K562 (cell line): ENCODE measurements around the gene WHAMM. TPM values are rescaled to one million over a fixed set of nuclear protein-coding genes. Genes with fewer than 3 reads are reported as not detected.
A peak's percentile ranks its signal among the peaks of the same experiment; 100 is the strongest.

Experiments used
- ATAC-seq: fragments of 200-7000 bp; cut with Tn5 transposase; 3 replicates; pipeline ENCODE4 v1.9.1; 2020; ENCODE audit warnings: moderate library complexity
- BruUV-seq: library from RNA; stranded (reverse); fragments of 400-500 nt; replicated peaks from 2 replicates; lab custom pipeline; 2021; lab: Mats Ljungman, UMichigan
- CTCF ChIA-PET: fragments of 300-600 bp; formaldehyde crosslinking; extraction: SDS; loops from one replicate; lab custom pipeline; 2021; ENCODE audit warnings: low intra/inter-chr PET ratio; lab: Yijun Ruan, JAX
- POLR2A ChIA-PET: fragments of 300-600, 350-650 bp; sonication (Branson Sonifier 250); formaldehyde crosslinking; extraction: SDS; loops from one replicate; lab custom pipeline; 2021; ENCODE audit warnings: antibody characterized with exemption, inconsistent platforms; lab: Yijun Ruan, JAX
- DNase-seq, 4 experiments: peaks; one replicate each; pipeline versions ENCODE4 v3.0.0 to v3.0.0-alpha.2; 2011 to 2018; ENCODE audit warnings: low spot score in 3 of 4, mixed read lengths in 3 of 4; ENCODE audit errors: extremely low read depth in 1 of 4
- FAIRE-seq: peaks from 2 replicates; lab custom pipeline; 2011; peaks lifted over from hg19 to GRCh38; lab: Jason Lieb, UNC
- H2AFZ ChIP-seq: 2 replicates; pipeline ENCODE4 v1.6.0; 2011; ENCODE audit warnings: low read depth, low read length, control low read depth, inconsistent platforms
- H3K27ac ChIP-seq: fragments of 200-600 bp; 3 replicates; pipeline ENCODE4 v1.8.0; 2011; ENCODE audit warnings: low read depth, mild to moderate bottlenecking, control low read depth, inconsistent platforms, low read length, moderate library complexity, mixed read lengths; ENCODE audit errors: extremely low read depth
- H3K27me3 ChIP-seq, 2 experiments: fragments of 300-600 bp in 1 of 2; 2 replicates in 1 of 2; 3 replicates in 1 of 2; pipeline versions ENCODE4 v1.6.0 to v1.8.0; 2011; ENCODE audit warnings: inconsistent platforms in 2 of 2, low read length in 2 of 2, mild to moderate bottlenecking in 1 of 2, mixed read lengths in 1 of 2, moderate library complexity in 1 of 2; ENCODE audit not compliant: control insufficient read depth in 2 of 2, insufficient read depth in 2 of 2
- H3K36me3 ChIP-seq: fragments of 300-600 bp; 3 replicates; pipeline ENCODE4 v1.8.0; 2011; ENCODE audit warnings: mild to moderate bottlenecking, low read length, inconsistent platforms; ENCODE audit not compliant: control insufficient read depth, insufficient read depth
- H3K4me1 ChIP-seq, 2 experiments: fragments of 200-600 bp in 1 of 2; replicated peaks in 1 of 2; 2 replicates in 1 of 2; 3 replicates in 1 of 2; pipeline versions ENCODE4 v1.5.1 to v1.8.0; 2011; ENCODE audit warnings: inconsistent platforms in 2 of 2, low read length in 2 of 2, mild to moderate bottlenecking in 1 of 2, mixed read lengths in 1 of 2, moderate library complexity in 1 of 2; ENCODE audit not compliant: control insufficient read depth in 2 of 2, insufficient read depth in 2 of 2
- H3K4me2 ChIP-seq: 2 replicates; pipeline ENCODE4 v1.6.1; 2011; ENCODE audit warnings: low read length, control low read depth, inconsistent platforms, mixed read lengths; ENCODE audit not compliant: insufficient read depth
- H3K4me3 ChIP-seq: fragments of 200-600 bp; sonication (generic), shearing (Covaris generic); 2 replicates; pipeline ENCODE4 v1.5.1; 2016; ENCODE audit warnings: control low read depth, inconsistent platforms
- H3K79me2 ChIP-seq: fragments of 200-600 bp; 3 replicates; pipeline ENCODE4 v1.8.0; 2011; ENCODE audit warnings: low read length, inconsistent platforms; ENCODE audit not compliant: control insufficient read depth, insufficient read depth
- H3K9ac ChIP-seq, 2 experiments: 2 replicates each; pipeline versions ENCODE4 v1.6.0 to v1.6.1; 2011; ENCODE audit warnings: low read depth in 2 of 2, low read length in 2 of 2, control low read depth in 1 of 2, inconsistent platforms in 1 of 2, mild to moderate bottlenecking in 1 of 2, mixed read lengths in 1 of 2; ENCODE audit not compliant: insufficient read depth in 1 of 2
- H3K9me1 ChIP-seq: one replicate; pipeline ENCODE4 v1.6.0; 2011; ENCODE audit warnings: inconsistent platforms, mild to moderate bottlenecking, low read length, moderate library complexity; ENCODE audit not compliant: control insufficient read depth, insufficient read depth
- H3K9me3 ChIP-seq: replicated peaks from 2 replicates; pipeline ENCODE4 v1.5.1; 2011; ENCODE audit warnings: low read depth, low read length, inconsistent platforms; ENCODE audit not compliant: control insufficient read depth, insufficient read depth
- H4K20me1 ChIP-seq: replicated peaks from 2 replicates; pipeline ENCODE4 v1.6.1; 2011; ENCODE audit warnings: low read length, inconsistent platforms, mixed read lengths; ENCODE audit not compliant: control insufficient read depth, insufficient read depth
- IRF1 ChIP-seq: sonication (generic); formaldehyde crosslinking; IDR thresholded peaks from 2 replicates; pipeline ENCODE4 v1.8.0; 2022; ENCODE audit warnings: missing genetic modification reagents, mild to moderate bottlenecking, borderline replicate concordance
- KAT8 ChIP-seq: fragments of 450-650 bp; IDR thresholded peaks from 2 replicates; pipeline ENCODE4 v1.6.1; 2016; ENCODE audit warnings: low read depth, mild to moderate bottlenecking
- KLF1 ChIP-seq: fragments of 450-650 bp; IDR thresholded peaks from 2 replicates; pipeline ENCODE4 v1.6.1; 2016; ENCODE audit warnings: missing genetic modification characterization, missing compliant biosample characterization
- NELFE ChIP-seq: IDR thresholded peaks from 2 replicates; pipeline ENCODE4 v1.6.1; 2011; ENCODE audit warnings: mild to moderate bottlenecking; ENCODE audit not compliant: insufficient read depth, insufficient read length
- NFIX ChIP-seq: fragments of 250-450 bp; sonication (Bioruptor Pico); IDR thresholded peaks from 2 replicates; pipeline ENCODE4 v1.4.0; 2020; ENCODE audit warnings: low read depth, mild to moderate bottlenecking, moderate library complexity
- TAF15 ChIP-seq: fragments of 200-400 bp; formaldehyde crosslinking; IDR thresholded peaks from 2 replicates; pipeline ENCODE4 v1.6.1; 2017; ENCODE audit warnings: mild to moderate bottlenecking, low read depth, low read length, moderate library complexity
- ZNF174 ChIP-seq: fragments of 250-450 bp; sonication (Bioruptor Pico); IDR thresholded peaks from 2 replicates; pipeline ENCODE4 v1.4.0; 2020; ENCODE audit warnings: mild to moderate bottlenecking
- ZNF740 ChIP-seq, 3 experiments: fragments of 200-800 bp in 1 of 3; sonication (Bioruptor generic) in 1 of 3; sonication (generic) in 1 of 3; formaldehyde crosslinking in 1 of 3; IDR thresholded peaks; 2 replicates each; pipeline versions ENCODE4 v1.6.1 to v1.8.0; 2016 to 2022; ENCODE audit warnings: mild to moderate bottlenecking in 2 of 3, missing compliant biosample characterization in 2 of 3, missing genetic modification characterization in 2 of 3, missing genetic modification reagents in 1 of 3
- WGBS: fragments of 100-300 bp; shearing (Covaris generic); methylation state at CpG from one replicate; pipeline ENCODE4 v1.1.6; 2016; ENCODE audit warnings: low coverage, mixed read lengths; ENCODE audit not compliant: insufficient coverage; ENCODE audit errors: missing lambda C conversion rate; 5-methylcytosine and 5-hydroxymethylcytosine counted together
- in situ Hi-C: fragments of 300-500 bp; cut with MboI; formaldehyde crosslinking; loops from 4 replicates; pipeline ENCODE4 v1.15.0; 2018; ENCODE audit warnings: inconsistent platforms, mixed read lengths
- intact Hi-C: fragments of 100-400 bp; cut with micrococcal nuclease; formaldehyde crosslinking; loops from 2 replicates; pipeline ENCODE4 v1.14.2; 2022
- polyA plus RNA-seq, 8 experiments: library from polyadenylated mRNA; depleted of rRNA in 4 of 8; stranded (reverse) in 5 of 8; unstranded in 3 of 8; fragments of >200 nt; fragmentation: Nextera tagmentation in 2 of 8; fragmentation: Illumina TruSeq in 1 of 8; extraction: Ambion mirVana in 2 of 8; extraction: Trizol in 1 of 8; gene quantifications; 2 replicates each; pipeline versions ENCODE4 v1.2.1 to v1.2.3, GENCODE V29; 2011 to 2014; ENCODE audit warnings: inconsistent platforms in 1 of 8, missing spikeins in 1 of 8
- total RNA-seq, 7 experiments: library from RNA; depleted of rRNA in 6 of 7; stranded (reverse); fragments of >200 nt in 6 of 7; fragmentation: Illumina TruSeq in 2 of 7; extraction: Trizol in 2 of 7; gene quantifications; 2 replicates each; pipeline versions ENCODE4 v1.2.1 to v1.2.3, GENCODE V29; 2011 to 2021; ENCODE audit warnings: low replicate concordance in 1 of 7

The WHAMM gene
- total and polyA plus RNA-seq, 9 of the 15 experiments (the other 6 are each of a cell fraction or from before 2014, with no cell fraction given), result 2.0 to 4.8 (median 3.6) TPM

- H3K9me1 ChIP-seq, result no peaks in the 10 kb centered on the region
- BruUV-seq, result no TSS peak
- H3K4me1 ChIP-seq, result peaks cover 37 to 59% of the 10 kb centered on the region in 2 experiments
- FAIRE-seq, result no peak
- no peak for ATAC-seq
- H3K36me3 ChIP-seq, result no peaks in the 10 kb centered on the region
- peak overlapping the region; percentile 95; the same call in 1 of the 2 replicates for H2AFZ ChIP-seq
- no peaks in the 10 kb centered on the region for H3K27me3 ChIP-seq
- DNase-seq, result no peak
- H3K4me3 ChIP-seq, result no peak overlapping the region
- H3K9me3 ChIP-seq, result no peaks in the 10 kb centered on the region
- no peaks in the 10 kb centered on the region for H4K20me1 ChIP-seq
- H3K4me2 ChIP-seq, result no peak overlapping the region
- no peaks in the 10 kb centered on the region for H3K79me2 ChIP-seq
- in situ Hi-C loops, result loop anchor here (10.0 kb wide), 1 partner anchor 134 kb away; the partner anchor contains the start of gene RAMAC
- CTCF ChIA-PET, result no interaction called here
- no peak overlapping the region for H3K27ac ChIP-seq
- H3K9ac ChIP-seq, result no peak overlapping the region
- TF ChIP-seq TAF15 (no peak), NELFE (no peak), ZNF174 (CRISPR knock-in tag) (no peak), IRF1 (CRISPR knock-in tag) (no peak), ZNF740 (CRISPR knock-in tag; IDR thresholded peaks at IDR 0.05) (0 out of 2 replicates have a peak, but pooled peaks have one; percentile 28), ZNF740 (tag; IDR thresholded peaks at IDR 0.05) (no peak), KLF1 (tag) (no peak), KAT8 (no peak), NFIX (CRISPR knock-in tag) (no peak)
- TF ChIP-seq, all 486 proteins: peak for 1
- intact Hi-C loops, result no loop called here
- WGBS, result 75% methylated on average over 5 of the region's 7 CpGs
- POLR2A ChIA-PET, result no interaction called here
Observed at GRCh38 chr15:82850731-82851130, 41.3 kb downstream of the WHAMM start.
